Neural progenitor cell (in vitro differentiated cells): ENCODE data around the gene TLR5.

Experiments
- EZH2 ChIP-seq: fragments of 200-600 bp; sonication (generic); IDR thresholded peaks from 2 replicates; pipeline ENCODE4 v1.6.1; 2017; ENCODE audit warnings: antibody characterized with exemption, mild to moderate bottlenecking, moderate library complexity
- EZH2phosphoT487 ChIP-seq: fragments of 200-600 bp; sonication (generic); IDR thresholded peaks from 2 replicates; pipeline ENCODE4 v1.6.1; 2017; ENCODE audit warnings: antibody characterized with exemption
- TF ChIP-seq, protein P1 (sequence below): fragments of 200-600 bp; sonication (generic); IDR thresholded peaks from 2 replicates; pipeline ENCODE4 v1.5.1; 2017; ENCODE audit warnings: antibody characterized with exemption, mild to moderate bottlenecking

DNA sequence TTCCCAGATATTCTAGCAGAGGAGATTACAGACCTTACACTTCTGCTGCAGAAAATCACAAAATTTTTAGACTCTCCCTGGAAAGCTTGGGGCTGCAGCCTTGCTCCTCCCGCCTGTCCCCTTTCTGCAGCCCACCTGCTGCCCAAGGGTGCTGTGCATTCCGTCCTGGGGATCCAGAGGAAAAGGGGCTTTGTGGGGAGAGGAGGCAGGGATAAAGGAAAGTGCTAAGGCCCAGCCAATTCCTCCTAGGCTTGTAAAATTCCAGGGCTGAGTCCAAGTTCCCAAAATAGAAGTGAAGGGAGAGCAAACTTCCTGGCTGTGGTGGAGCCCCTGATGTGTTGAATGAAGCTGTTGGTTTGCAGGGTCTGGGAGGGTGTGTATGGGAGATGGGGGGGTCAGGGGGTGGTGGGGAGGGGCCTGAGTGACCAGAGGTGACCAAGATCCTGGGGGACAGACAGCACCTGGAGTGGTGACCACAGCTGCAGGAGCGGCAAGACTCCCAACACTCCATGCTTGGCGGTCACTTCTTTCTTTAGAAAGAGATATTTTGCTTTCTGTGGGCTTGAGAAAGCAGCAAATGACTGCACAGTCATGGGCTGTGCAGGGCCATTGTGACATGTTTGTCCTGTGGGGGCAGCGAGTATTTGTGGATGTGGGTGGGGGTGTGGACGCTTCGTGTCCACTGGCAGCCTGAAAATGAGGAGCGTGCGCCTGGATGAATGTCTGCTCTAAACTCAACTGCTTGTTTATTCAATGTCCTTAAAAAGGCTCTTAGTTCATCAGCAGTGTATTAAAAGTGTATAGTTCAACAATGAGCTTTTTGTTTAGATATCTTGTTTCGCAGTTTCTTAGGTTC, 68.4 kb downstream of the TLR5 start:
- TF ChIP-seq, protein P1, sequence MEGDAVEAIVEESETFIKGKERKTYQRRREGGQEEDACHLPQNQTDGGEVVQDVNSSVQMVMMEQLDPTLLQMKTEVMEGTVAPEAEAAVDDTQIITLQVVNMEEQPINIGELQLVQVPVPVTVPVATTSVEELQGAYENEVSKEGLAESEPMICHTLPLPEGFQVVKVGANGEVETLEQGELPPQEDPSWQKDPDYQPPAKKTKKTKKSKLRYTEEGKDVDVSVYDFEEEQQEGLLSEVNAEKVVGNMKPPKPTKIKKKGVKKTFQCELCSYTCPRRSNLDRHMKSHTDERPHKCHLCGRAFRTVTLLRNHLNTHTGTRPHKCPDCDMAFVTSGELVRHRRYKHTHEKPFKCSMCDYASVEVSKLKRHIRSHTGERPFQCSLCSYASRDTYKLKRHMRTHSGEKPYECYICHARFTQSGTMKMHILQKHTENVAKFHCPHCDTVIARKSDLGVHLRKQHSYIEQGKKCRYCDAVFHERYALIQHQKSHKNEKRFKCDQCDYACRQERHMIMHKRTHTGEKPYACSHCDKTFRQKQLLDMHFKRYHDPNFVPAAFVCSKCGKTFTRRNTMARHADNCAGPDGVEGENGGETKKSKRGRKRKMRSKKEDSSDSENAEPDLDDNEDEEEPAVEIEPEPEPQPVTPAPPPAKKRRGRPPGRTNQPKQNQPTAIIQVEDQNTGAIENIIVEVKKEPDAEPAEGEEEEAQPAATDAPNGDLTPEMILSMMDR, result no peak
- no peak for TF ChIP-seq EZH2phosphoT487
- TF ChIP-seq EZH2, result no peak
